ENCODE data around the gene ZNF3.
"Not testable (repeated sequence)": the region's sequence is repeated elsewhere in the genome, so short reads cannot be mapped to it uniquely, and the experiment has no call there.

Gene ZNF3

GRCh38 chr7:100081535-100082102 is at the start of gene ZNF3:
TSS of gene ZNF3 (minus strand) at chr7:100081723. CDS start at chr7:100077357, 4,366 bp downstream.
- DNase-seq (ENCODE audit: low spot score in 2 of 2), result peak; percentile 97 to 98
- Histone ChIP-seq H3K36me3 (replicated peaks) (peaks cover 36% of the 10 kb centered on the region), H3K4me1 (peaks cover 13% of the 10 kb centered on the region), H3K9me3 (no peaks in the 10 kb centered on the region), H3K27me3 (ENCODE audit: low read depth) (no peaks in the 10 kb centered on the region), H3K4me3 (peak within 1 kb of the TSS; percentile 96)
- in situ Hi-C loops (cut with MboI; ENCODE audit: low sequenced_read_pairs), result no loop called here

GRCh38 chr7:100130608-100131453 is 49.3 kb upstream of the ZNF3 start:
- peak; percentile 48 to 94 for DNase-seq (ENCODE audit: low spot score in 2 of 2)
- H3K4me3 ChIP-seq, result no peak overlapping the region

GRCh38 chr7:100130220-100130607 is 48.7 kb upstream of the ZNF3 start:
- not testable (repeated sequence) for H3K36me3 ChIP-seq (replicated peaks); H3K9me3 ChIP-seq; H3K27me3 ChIP-seq (ENCODE audit: low read depth); DNase-seq (ENCODE audit: low spot score in 2 of 2); H3K4me3 ChIP-seq
- in situ Hi-C loops (cut with MboI; ENCODE audit: low sequenced_read_pairs), result loop anchor here (5.0 to 10.0 kb wide), 2 partner anchors 87 to 215 kb away; partner anchors contain the start of gene PVRIG
- peaks cover 16% of the 10 kb centered on the region for H3K4me1 ChIP-seq

More at GRCh38 chr7:100130608-100131453, 49.3 kb upstream of the ZNF3 start:
- H3K27me3 ChIP-seq (ENCODE audit: low read depth), result no peaks in the 10 kb centered on the region
- H3K36me3 ChIP-seq (replicated peaks), result no peaks in the 10 kb centered on the region
- H3K9me3 ChIP-seq, result no peaks in the 10 kb centered on the region
- peaks cover 16% of the 10 kb centered on the region for H3K4me1 ChIP-seq
- in situ Hi-C loops (cut with MboI; ENCODE audit: low sequenced_read_pairs), result loop anchor here (5.0 to 10.0 kb wide), 2 partner anchors 86 to 214 kb away; partner anchors contain the start of gene PVRIG

DNA sequence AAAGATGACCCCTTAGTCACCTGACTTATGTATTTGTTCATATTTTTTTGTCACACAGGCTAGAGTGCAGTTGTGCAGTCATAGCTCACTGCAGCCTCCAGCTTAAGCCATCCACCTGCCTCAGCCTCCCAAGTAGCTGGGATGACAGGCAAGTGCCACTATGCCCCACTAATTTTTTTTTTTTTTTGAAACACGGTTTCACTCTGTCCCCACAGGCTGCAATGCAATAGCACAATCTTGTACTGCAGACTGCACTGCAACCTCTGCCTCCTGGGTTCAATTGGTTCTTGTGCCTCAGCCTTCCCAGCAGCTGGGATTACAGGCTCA is 47.1 kb upstream of the ZNF3 start:
- Histone ChIP-seq H3K4me3 (no peak overlapping the region), H3K4me1 (peaks cover 16% of the 10 kb centered on the region)

GRCh38 chr7:100127866-100128636 is 46.5 kb upstream of the ZNF3 start:
- Histone ChIP-seq H3K4me1 (peaks cover 16% of the 10 kb centered on the region), H3K27me3 (ENCODE audit: low read depth) (no peaks in the 10 kb centered on the region), H3K9me3 (no peaks in the 10 kb centered on the region), H3K4me3 (peak overlapping the region; percentile 80), H3K36me3 (replicated peaks) (no peaks in the 10 kb centered on the region)
- in situ Hi-C loops (cut with MboI; ENCODE audit: low sequenced_read_pairs), result no loop called here
- peak; percentile 29 to 57 for DNase-seq (ENCODE audit: low spot score in 2 of 2)

More for the DNA sequence above, 47.1 kb upstream of the ZNF3 start:
- H3K9me3 ChIP-seq, result no peaks in the 10 kb centered on the region
- no peaks in the 10 kb centered on the region for H3K36me3 ChIP-seq (replicated peaks)
- no peaks in the 10 kb centered on the region for H3K27me3 ChIP-seq (ENCODE audit: low read depth)
- DNase-seq (ENCODE audit: low spot score in 2 of 2), result no peak
- in situ Hi-C loops (cut with MboI; ENCODE audit: low sequenced_read_pairs), result no loop called here

DNA sequence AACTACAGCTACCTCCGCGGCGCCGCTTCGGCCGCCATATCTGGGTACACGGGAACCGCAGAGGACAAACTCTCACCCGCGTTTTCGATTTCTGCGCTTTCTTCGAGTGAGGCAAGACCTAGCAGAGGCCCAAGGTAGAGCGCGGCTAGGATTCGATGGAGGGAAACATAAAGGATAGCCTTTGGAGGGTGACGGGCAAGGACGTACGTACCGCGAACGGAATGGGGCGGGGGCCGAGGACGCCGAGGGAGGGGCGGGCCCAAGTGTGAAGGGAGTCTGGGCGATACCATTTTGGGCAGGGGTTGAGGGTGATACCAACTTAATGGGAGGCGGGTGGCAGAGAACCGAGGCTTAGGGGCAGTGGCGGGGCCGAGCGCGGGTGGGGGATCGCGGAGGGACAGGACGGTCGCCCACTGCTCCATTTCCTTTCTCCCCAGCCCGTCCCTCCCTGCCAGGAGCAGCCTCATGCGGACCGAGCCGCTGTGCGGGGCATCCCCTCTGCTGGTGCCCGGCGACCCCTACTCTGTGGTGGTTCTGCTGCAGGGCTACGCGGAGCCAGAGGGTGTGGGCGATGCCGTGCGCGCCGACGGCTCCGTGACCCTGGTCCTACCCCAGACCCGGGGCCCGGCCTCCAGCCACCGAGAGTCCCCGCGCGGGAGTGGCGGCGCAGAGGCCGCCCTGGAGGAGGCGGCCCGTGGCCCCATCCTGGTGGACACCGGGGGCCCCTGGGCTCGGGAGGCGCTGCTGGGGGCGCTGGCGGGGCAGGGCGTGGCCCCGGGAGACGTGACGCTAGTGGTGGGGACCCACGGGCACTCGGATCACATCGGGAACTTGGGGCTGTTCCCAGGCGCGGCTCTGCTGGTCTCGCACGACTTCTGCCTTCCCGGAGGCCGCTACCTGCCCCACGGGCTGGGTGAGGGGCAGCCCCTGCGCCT is 45.7 kb upstream of the ZNF3 start, which contains the start of gene MBLAC1:
MBLAC1 (plus strand) TSS at position 37 of the 935 bp plus-strand sequence; CDS start at position 466, 429 bp downstream.
- Histone ChIP-seq H3K4me1 (peaks cover 13% of the 10 kb centered on the region), H3K9me3 (no peaks in the 10 kb centered on the region), H3K36me3 (replicated peaks) (no peaks in the 10 kb centered on the region; the same call in 1 of the 2 replicates), H3K27me3 (ENCODE audit: low read depth) (no peaks in the 10 kb centered on the region), H3K4me3 (peak within 1 kb of the TSS; percentile 80)
- peak; percentile 88 to 95 for DNase-seq (ENCODE audit: low spot score in 2 of 2)
- in situ Hi-C loops (cut with MboI; ENCODE audit: low sequenced_read_pairs), result no loop called here

- Histone ChIP-seq H3K27me3 (ENCODE audit: low read depth) (no peaks in the 10 kb centered on the region), H3K4me3 (peak overlapping the region; percentile 80), H3K36me3 (replicated peaks) (no peaks in the 10 kb centered on the region; the same call in 1 of the 2 replicates), H3K4me1 (peaks cover 10% of the 10 kb centered on the region), H3K9me3 (no peaks in the 10 kb centered on the region)
- no peak for DNase-seq (ENCODE audit: low spot score in 2 of 2)
- in situ Hi-C loops (cut with MboI; ENCODE audit: low sequenced_read_pairs), result no loop called here
Observed at GRCh38 chr7:100126239-100126930, 44.9 kb upstream of the ZNF3 start.

DNA sequence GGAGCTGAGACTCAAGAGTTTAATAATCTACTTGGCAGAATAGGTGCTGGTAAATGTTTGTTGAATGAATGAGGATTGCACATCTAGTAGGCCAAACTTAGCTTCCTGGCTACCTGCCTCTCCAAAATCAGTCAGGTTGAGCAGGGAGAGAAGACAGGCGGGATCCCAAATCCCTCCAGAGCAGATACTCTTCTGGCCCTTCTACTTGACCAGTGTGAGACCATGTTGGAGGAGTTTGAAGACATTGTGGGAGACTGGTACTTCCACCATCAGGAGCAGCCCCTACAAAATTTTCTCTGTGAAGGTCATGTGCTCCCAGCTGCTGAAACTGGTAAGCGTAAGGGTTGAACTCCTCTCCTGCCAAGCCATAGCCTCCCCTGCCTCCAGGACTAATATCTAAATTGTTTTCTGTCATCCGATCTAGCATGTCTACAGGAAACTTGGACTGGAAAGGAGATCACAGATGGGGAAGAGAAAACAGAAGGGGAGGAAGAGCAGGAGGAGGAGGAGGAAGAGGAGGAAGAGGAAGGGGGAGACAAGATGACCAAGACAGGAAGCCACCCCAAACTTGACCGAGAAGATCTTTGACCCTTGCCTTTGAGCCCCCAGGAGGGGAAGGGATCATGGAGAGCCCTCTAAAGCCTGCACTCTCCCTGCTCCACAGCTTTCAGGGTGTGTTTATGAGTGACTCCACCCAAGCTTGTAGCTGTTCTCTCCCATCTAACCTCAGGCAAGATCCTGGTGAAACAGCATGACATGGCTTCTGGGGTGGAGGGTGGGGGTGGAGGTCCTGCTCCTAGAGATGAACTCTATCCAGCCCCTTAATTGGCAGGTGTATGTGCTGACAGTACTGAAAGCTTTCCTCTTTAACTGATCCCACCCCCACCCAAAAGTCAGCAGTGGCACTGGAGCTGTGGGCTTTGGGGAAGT is 43.0 kb upstream of the ZNF3 start:
- Histone ChIP-seq H3K4me1 (peaks cover 14% of the 10 kb centered on the region), H3K9me3 (no peaks in the 10 kb centered on the region), H3K4me3 (no peak overlapping the region), H3K36me3 (replicated peaks) (no peaks in the 10 kb centered on the region; the same call in 1 of the 2 replicates), H3K27me3 (ENCODE audit: low read depth) (no peaks in the 10 kb centered on the region)
- in situ Hi-C loops (cut with MboI; ENCODE audit: low sequenced_read_pairs), result no loop called here
- DNase-seq (ENCODE audit: low spot score in 2 of 2), result no peak

GRCh38 chr7:100122568-100122967 is 41.0 kb upstream of the ZNF3 start:
- Histone ChIP-seq H3K4me3 (no peak overlapping the region), H3K27me3 (ENCODE audit: low read depth) (no peaks in the 10 kb centered on the region), H3K36me3 (replicated peaks) (peaks cover 1% of the 10 kb centered on the region; the same call in 1 of the 2 replicates), H3K4me1 (peaks cover 8% of the 10 kb centered on the region), H3K9me3 (no peaks in the 10 kb centered on the region)
- in situ Hi-C loops (cut with MboI; ENCODE audit: low sequenced_read_pairs), result no loop called here
- no peak for DNase-seq (ENCODE audit: low spot score in 2 of 2)

DNA sequence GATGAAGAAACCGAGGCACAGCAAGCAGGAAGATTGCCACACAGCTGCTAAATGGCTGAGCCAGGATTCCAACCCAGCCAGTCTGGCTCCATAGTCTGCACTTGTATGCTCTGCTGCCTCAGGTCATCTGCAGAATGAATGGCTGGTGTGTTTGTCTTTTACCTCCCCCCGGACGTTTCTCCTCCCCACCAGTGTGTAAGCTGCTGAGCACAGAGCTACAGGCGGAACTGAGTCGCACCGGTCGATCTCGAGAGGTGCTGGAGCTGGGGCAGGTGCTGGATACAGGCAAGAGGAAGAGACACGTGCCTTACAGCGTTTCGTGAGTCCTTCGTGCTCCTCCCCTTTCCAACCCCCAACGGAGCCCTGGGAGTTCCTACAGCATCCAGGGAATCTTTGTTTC is 40.5 kb upstream of the ZNF3 start:
- in situ Hi-C loops (cut with MboI; ENCODE audit: low sequenced_read_pairs), result no loop called here
- DNase-seq (ENCODE audit: low spot score in 2 of 2), result no peak
- Histone ChIP-seq H3K4me3 (no peak overlapping the region), H3K27me3 (ENCODE audit: low read depth) (no peaks in the 10 kb centered on the region), H3K4me1 (peaks cover 8% of the 10 kb centered on the region), H3K36me3 (replicated peaks) (peaks cover 5% of the 10 kb centered on the region; the same call in 1 of the 2 replicates), H3K9me3 (no peaks in the 10 kb centered on the region)

- in situ Hi-C loops (cut with MboI; ENCODE audit: low sequenced_read_pairs), result no loop called here
- H3K4me3 ChIP-seq, result peak overlapping the region; percentile 84; the same call in 1 of the 2 replicates
Observed at GRCh38 chr7:100120733-100121036, 39.2 kb upstream of the ZNF3 start.

More at GRCh38 chr7:100120733-100121036, 39.2 kb upstream of the ZNF3 start:
- H3K4me1 ChIP-seq, result peaks cover 8% of the 10 kb centered on the region
- peaks cover 5% of the 10 kb centered on the region; the same call in 1 of the 2 replicates for H3K36me3 ChIP-seq (replicated peaks)
- no peaks in the 10 kb centered on the region for H3K27me3 ChIP-seq (ENCODE audit: low read depth)
- DNase-seq (ENCODE audit: low spot score in 2 of 2), result no peak
- no peaks in the 10 kb centered on the region for H3K9me3 ChIP-seq

All from HAP-1 (cell line).